Measurements from ENCODE around the gene WWC2.

- TF ChIP-seq GRHL2 (CRISPR knock-in tag; IDR thresholded peaks at IDR 0.05; ENCODE audit: insufficient replicate concordance, severe bottlenecking) (no peak), CTCF (IDR thresholded peaks at IDR 0.05) (no peak), NR2C2 (CRISPR knock-in tag; IDR thresholded peaks at IDR 0.05) (no peak), ZNF232 (CRISPR knock-in tag; IDR thresholded peaks at IDR 0.05) (no peak), ZSCAN18 (CRISPR knock-in tag; IDR thresholded peaks at IDR 0.05) (no peak)
Observed at GRCh38 chr4:183170894-183171293, 71.8 kb downstream of the WWC2 start.
